NCI-H526 (cell line): ENCODE results near the gene EID2.

Experiments
- DNase-seq, 2 experiments: peaks; one replicate each; lab custom pipeline; 2025; lab: John Stamatoyannopoulos, UW

Gene EID2

DNA sequence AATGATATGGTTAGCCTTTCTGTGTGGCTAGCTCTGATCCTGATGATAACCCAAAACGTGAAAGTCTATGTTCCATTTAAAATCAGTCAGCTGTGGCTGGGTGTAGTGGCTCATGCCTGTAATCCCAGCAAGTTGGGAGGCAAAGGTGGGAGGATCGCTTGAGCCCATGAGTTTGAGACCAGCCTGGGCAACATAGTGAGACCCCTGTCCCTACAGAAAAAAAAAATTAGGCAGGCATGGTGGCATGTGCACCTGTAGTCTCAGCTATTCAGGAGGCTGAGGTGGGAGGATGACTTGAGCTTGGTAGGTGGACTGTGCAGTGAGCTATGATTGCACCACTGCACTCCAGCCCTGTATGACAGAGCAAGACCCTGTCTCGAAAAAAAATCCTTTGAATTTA lies 6.2 kb downstream of the EID2 start:
- DNase-seq = no peak

DNA sequence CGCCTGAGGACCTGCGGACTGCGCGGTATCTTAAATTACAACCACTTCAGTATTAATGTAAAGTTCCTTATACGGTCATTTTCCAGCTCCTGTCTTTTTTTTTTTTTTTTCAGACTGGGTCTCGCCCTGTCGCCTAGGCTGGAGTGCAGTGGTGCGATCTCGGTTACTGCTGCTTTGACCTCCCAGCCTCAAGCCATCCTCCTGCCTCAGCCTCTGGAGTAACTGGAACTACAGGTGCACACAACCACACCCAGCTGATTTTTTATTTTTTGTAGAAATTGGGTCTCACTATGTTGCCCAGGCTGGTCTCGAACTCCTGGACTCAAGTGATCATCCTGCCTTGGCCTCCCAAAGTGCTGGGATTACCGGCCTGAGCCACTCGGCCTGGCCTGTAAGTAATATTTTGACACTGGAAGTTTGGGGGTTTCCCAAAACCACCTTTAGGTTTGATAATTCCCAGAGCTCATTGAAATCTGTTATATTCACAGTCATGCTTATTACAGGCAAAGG lies 6.9 kb downstream of the EID2 start:
- no peak for DNase-seq

DNA sequence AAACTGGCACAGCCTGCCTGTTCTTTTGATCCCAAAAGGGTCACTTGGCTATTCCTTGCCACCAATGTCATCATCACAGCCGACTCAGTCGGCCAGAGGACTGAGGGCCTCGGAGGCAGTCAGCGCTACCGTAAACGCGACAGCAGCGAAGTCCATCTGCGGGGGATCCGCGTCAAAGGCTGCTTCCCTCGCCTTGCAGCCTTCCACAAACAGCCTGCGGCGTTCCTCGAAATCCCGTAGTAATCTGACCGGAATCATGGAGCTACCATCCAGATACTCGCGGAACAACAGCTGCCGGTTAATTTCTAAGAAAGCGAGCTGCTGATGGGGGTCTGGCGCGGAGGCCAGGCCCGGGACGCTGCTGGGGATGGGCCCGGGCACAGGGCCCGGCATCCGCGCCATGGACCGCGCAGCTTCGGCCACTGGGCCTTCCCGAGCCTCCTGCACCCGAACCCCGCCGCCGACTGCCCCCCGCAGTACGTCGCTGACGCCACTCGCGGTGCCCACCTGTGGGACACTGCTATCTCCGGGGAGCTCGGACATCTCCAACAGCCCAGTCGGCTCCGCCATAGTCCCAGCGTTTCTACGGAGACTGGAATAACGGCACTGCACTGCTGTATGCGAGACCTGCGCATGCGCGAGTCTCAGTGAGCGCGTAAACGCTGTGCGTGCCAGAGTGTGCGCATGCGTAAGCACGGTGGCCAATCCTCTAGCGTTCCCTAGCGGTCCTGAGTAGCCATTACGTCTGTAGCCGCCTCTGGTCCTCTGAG lies 7.5 kb downstream of the EID2 start, which contains the start of gene EID2B:
Gene EID2B, minus strand, starts transcription at position 620 of the 770 bp plus-strand sequence. Its CDS starts 50 bp downstream, at position 570.
- DNase-seq = peak; percentile 86 to 99

DNA sequence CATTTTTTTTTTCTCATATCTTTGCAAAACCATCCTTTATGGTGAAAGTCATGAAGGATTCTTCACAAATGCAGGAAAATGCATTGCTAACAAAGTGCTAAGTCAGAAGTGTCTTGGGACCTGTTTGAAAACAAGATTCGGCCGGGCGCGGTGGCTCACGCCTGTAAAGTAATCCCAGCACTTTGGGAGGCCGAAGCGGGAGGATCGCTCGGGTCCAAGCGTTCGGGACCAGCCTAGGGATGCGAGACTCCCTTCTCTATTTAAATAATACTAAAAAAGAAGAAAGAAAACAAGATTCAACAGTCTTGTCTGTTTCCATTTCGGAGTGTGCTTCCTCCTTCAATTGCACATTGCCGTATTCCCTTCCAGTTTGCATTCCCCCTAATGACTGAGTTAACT lies 8.1 kb downstream of the EID2 start:
- DNase-seq = no peak

DNA sequence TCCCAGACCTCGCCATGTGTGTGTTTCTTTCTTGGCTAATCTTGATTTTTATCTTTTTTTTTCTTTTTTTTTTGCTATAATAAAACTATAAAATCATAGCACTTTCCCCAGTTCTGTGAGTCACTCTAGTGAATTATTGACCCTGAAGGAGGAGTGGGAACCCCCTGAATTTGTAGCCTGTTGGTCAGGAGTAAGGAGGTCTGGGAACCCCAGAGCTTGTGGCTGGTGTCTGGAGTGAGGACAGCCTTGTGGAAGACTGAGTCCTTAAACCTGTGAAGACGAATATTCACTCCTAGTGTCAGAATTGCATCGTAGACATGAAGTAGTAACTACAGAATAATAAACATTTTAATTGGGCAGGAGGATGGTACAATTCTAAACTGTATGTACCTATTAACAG lies 14.8 kb downstream of the EID2 start:
- no peak for DNase-seq

DNA sequence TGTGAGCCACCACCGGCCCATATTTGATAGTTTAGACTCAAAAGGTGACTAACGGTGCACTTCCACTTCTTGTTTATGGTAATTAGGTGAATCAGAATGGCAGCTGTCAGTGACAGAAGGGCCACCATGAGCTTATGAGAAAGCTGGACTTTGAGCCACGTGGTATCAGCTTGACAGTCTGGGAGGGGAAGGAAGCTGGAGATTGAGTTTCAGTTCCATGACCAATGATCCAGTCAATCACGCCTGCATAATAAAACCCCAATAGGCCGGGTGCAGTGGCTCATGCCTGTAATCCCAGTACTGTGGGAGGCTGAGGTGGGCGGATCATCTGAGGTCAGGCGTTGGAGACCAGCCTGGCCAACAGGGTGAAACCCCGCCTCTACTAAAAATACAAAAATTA lies 15.5 kb downstream of the EID2 start:
- DNase-seq = no peak

DNA sequence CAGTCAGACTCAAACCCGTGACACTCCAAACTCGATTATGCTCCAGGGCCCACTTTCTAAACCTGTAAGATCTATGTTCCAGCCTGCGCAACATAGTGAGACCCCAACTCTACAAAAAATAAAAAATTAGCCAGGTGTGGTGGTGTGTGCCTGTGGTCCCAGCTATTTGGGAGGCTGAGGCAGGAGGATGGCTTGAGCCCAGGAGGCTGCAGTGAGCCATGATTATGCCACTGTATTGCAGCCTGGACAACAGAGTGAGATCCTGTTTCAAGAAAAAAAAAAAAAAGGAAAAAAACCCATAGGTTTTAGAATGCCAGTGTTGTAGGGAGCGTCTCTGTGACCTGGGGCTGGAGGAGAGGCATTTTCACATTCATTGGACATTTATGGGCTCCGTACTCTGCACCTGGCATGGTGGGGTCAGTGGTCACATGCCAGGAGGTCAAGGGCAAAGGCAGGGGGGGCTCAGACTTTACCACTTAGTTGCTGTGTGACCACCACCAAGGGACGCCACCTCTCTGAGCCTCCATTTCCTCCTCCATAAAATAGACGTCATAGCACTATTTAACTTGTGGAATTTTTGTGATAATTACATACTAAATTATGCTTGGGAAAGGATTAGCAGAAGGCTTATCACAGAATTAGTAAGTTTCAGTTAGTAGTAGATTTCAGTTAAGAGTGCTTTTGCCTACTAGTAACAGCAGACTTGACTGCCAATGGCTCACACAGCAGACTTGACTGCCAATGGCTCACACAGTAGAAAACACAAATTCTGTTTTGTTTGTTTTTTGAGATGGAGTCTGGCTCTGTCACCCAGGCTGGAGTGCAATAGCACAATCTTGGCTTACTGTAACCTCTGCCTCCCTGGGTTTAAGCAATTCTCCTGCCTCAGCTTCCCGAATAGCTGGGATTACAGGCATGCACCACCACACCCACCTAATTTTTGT lies 19.1 kb downstream of the EID2 start:
- DNase-seq = no peak

DNA sequence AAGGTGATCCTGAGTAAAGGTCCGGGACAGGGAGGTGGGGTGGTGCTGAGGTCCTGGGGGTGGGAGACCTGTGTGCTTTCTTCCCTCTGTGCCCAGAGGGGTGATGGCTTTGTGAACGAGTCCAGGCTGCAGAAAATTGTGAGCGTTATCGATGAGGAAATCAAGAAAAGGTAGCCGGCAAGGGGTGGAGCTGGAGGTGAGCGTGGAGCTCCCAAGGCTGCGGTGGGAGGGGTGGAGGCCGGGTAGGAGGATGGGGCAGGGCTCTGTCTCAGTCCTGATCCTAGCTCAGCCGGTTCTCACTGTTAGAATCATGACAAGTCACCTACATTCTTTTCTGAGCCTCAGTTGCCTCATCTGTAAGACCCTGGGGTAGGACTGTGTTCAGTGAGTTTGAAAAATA lies 21.0 kb downstream of the EID2 start:
- DNase-seq = no peak

DNA sequence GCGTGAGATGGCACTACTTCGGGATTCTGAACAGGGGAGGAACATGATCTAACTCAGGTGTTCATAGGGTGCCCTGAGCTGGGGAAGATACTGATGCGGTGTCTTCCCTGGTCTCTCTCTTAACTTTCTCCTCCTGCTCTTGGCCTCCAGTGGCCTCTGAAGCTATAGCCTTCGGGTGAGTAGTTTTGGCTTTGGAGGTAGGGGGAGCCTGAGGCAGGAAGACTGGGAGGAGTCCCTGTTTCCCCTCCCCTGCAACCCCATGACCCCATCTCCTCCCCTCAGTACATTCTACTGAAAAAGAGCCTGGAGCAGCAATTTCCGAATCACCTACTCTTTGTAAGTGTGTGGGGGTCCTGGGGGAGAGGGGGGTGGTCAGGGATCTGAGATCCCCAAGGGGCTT lies 21.5 kb downstream of the EID2 start:
- no peak for DNase-seq

DNA sequence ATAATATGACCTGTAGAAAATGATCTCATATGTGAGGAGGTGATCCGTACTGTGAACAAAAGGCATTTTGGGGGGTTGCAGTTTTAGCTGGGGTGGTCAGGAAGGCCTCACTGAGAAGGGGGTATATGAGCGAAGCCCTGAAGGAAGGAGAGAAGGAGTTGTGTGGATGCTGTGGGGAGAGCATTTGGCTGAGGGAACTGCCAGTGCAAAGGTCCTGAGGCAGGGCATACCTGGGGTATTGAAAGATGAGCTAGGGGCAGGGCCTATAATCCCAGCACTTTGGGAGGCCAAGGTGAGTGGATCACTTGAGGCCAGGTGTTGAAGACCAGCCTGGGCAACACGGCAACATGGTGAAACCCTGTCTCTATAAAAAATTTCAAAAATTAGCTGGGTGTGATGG lies 22.5 kb downstream of the EID2 start:
- no peak for DNase-seq

DNA sequence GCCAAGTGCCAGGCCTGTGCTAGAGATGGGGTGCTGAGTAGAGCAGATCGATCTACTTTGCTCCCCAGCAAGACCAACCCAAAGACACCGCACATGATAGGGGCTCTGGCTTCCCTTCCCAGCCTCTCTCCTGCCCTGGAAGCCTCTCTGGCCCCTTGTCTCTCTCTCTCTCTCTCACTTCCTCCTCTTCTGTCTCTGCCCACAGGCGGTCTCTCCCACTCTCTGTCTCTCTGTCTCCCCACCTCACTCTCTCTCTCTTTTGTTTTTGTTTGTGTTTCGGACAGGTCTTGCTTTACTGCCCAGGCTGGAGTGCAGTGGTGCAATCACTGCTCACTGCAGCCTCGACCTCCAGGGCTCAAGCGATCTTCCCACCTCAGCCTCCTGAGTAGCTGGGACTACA lies 23.7 kb downstream of the EID2 start:
- no peak for DNase-seq

DNA sequence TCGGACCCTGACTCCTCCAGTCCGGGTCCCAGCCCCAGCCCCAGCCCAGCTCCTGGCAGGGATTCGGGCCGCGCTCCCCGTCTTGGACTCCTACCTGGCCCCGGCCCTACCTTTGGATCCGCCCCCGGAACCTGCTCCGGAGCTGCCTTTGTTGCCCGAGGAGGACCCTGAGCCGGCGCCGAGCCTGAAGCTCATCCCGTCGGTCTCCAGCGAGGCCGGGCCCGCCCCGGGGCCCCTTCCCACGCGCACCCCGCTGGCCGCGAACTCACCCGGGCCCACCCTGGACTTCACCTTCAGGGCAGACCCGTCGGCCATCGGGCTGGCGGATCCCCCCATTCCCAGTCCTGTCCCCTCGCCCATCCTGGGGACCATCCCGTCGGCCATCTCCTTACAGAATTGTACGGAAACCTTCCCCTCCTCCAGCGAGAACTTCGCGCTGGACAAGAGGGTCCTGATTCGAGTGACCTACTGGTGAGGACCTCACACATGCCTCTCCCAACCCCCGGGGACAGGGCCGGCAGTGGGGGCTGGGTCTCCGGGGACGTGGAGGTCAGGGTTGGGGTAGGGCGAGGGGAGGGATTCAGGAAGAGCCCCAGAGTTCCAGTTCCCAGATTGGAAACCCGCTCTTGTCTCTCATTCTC lies 24.3 kb downstream of the EID2 start:
- peak in 1 of 2 experiments; percentile 87 for DNase-seq

DNA sequence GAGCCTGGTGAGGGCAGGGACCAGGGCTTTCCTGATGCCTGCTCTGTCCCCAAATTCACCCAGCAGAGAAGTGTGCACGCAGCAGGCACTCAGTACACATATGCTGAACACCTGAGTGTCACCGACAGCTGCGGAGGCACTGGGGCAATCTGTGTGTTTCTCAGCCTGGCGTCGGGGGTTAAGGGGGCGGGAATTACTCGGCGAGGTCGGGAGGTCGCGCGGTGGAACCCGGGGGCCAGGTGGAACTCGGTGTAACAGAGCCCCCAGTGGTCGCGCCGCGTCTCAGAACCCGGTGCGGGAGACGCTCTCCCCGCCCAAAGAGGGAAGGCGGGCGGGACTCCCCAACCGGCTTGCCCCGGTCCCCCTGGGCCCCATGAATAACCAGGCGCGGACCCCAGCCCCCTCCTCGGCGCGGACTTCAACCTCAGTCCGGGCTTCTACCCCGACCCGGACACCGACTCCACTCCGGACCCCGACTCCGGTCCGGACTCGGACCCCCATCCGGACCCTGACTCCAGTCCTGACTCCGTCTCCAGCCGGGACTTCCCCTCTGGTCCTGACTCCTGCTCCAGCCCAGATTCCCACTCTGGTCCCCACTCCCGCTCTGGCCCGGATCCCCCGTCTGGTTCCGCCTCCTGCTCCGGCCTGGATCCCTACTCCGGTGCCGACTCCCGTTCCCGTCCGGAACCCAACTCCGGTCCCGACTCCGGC lies 25.0 kb downstream of the EID2 start, which contains the start of gene SELENOV:
Gene SELENOV, plus strand, starts transcription at position 300 of the 711 bp plus-strand sequence. Its CDS starts 74 bp downstream, at position 374.
- DNase-seq = peak; percentile 28 to 87

DNA sequence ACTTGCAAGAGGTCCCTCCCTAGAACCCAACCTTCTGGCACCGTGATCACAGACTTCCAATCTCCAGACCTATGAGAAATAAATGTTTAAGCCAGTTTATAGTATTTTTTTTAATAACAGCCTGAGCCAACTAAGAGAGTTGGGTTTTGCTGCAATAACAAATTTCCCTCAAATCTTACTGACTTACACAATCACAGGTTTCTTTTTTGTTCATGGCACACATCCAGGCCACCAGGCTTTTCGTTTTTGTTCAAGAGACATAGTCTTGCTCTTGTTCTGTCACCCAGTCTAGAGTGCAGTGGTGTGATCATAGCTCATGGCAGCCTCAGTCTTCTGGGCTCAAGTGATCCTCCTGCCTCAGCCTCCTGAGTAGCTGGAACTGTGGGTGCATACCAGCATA lies 27.0 kb downstream of the EID2 start:
- no peak for DNase-seq

DNA sequence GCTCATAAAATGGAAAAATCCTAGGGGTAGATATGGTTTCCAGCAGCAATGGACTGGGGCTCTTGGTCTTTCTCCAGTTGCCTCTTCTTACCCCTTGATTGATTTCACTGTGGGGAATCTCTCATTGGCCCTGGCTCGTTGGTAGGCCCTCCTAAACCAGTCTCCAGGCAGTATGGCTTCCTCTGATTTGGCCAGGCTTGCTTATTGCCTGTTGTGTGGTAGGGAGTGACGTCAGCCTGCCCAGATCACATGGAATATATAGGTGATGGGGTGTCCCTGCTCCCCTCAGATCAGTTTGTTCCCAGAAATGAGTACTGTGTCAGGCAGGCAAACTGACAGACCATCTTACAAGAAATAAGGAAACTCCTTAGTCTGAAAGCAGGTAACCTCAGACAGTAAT lies 30.7 kb downstream of the EID2 start:
- DNase-seq = no peak

DNA sequence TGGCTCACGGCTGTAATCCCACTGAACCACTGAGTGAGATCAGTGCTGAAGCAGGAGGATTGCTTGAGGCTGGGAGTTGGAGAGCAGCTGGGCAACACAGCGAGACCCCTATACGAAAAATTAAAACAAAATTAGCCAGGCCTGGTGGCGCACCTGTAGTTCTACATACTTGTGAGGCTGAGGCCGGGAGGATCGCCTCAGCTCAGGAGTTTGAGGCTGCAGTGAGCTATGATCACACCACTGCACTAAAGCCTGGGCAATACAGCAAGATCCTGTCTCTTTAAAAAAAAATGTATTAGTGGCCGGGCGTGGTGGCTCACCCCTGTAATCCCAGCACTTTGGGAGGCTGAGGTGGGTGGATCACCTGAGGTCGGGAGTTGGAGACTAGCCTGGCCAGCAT lies 31.3 kb downstream of the EID2 start:
- DNase-seq = no peak

DNA sequence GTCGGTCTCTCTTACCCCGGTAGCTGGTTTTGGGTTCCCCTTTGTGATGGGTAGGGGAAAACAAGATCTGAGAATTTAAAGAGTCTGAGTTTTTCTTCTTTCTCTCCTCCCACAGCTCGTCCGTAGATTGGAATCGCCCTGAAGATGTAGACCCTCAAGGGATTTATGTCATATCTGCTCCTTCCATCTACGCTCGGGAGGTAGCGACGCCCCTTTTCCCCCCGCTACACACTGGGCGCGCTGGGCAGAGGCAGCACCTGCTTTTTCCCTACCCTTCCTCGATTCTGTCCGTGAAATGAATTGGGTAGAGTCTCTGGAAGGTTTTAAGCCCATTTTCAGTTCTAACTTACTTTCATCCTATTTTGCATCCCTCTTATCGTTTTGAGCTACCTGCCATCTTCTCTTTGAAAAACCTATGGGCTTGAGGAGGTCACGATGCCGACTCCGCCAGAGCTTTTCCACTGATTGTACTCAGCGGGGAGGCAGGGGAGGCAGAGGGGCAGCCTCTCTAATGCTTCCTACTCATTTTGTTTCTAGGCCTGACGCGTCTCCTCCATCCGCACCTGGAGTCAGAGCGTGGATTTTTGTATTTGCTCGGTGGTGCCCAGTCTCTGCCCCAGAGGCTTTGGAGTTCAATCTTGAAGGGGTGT lies 32.1 kb downstream of the EID2 start:
- peak in 1 of 2 experiments; percentile 50 for DNase-seq

DNA sequence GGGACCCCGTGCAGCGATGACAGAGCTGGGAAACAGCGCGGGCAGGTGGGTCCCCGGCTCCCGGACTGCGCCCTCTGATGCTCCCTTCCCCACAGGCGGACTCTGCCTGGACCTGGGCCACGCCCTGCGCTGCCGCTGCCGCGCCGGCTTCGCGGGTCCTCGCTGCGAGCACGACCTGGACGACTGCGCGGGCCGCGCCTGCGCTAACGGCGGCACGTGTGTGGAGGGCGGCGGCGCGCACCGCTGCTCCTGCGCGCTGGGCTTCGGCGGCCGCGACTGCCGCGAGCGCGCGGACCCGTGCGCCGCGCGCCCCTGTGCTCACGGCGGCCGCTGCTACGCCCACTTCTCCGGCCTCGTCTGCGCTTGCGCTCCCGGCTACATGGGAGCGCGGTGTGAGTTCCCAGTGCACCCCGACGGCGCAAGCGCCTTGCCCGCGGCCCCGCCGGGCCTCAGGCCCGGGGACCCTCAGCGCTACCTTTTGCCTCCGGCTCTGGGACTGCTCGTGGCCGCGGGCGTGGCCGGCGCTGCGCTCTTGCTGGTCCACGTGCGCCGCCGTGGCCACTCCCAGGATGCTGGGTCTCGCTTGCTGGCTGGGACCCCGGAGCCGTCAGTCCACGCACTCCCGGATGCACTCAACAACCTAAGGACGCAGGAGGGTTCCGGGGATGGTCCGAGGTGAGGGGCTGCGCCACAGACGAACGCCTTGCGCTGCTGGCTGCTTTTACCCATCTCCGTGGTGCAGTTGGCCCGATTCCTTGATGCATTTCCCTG lies 32.8 kb downstream of the EID2 start:
- peak; percentile 81 to 98 for DNase-seq

DNA sequence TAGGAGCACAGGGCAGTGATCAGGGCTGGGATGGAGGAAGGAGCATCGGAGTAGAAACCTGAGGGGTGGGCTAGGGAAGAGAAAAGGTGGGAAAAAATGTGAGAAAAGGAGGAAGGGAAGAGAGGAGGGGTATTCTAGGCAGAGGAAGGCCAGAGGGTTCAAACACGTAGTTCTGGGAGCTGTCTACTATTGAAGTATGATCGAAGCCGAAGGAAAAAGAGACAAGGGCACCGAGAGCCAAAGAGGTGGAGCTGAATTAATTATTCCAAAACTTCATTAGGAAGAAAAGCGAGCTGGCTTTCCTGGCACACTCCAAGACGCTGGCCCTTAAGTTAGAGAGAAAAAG lies 33.4 kb downstream of the EID2 start:
- DNase-seq = no peak
